ENCODE measurements around the gene RIMBP2. TPM values are rescaled to one million over a fixed set of nuclear protein-coding genes. Genes with fewer than 3 reads are reported as not detected.

Gene RIMBP2
- total and polyA plus RNA-seq, 9 of the 15 experiments (the other 6 are each of a cell fraction or from before 2014, with no cell fraction given) = not detected

- TF ChIP-seq PRPF4 (IDR thresholded peaks at IDR 0.05; ENCODE audit: insufficient read depth, low read depth, low read length, poor library complexity, severe bottlenecking) = no peak
- TF ChIP-seq PCBP1 (IDR thresholded peaks at IDR 0.05; ENCODE audit: low read depth, low read length, poor library complexity, severe bottlenecking) = no peak
- TF ChIP-seq REST (IDR thresholded peaks at IDR 0.05; ENCODE audit: borderline replicate concordance) = no peak
- no peak for TF ChIP-seq REST (CRISPR knock-in tag; IDR thresholded peaks at IDR 0.05; ENCODE audit: low read depth)
- no peak for TF ChIP-seq ATF4 (CRISPR knock-in tag; IDR thresholded peaks at IDR 0.05)
- no peak for TF ChIP-seq CTCFL (IDR thresholded peaks at IDR 0.05; ENCODE audit: borderline replicate concordance, insufficient read depth, low read depth, low read length, poor library complexity, severe bottlenecking)
These were observed 195.3 kb downstream of the RIMBP2 start (continued) for GRCh38 chr12:130520784-130521183.

Measured in K562 (cell line).